ENCODE results near the gene DENND2C.

DNA sequence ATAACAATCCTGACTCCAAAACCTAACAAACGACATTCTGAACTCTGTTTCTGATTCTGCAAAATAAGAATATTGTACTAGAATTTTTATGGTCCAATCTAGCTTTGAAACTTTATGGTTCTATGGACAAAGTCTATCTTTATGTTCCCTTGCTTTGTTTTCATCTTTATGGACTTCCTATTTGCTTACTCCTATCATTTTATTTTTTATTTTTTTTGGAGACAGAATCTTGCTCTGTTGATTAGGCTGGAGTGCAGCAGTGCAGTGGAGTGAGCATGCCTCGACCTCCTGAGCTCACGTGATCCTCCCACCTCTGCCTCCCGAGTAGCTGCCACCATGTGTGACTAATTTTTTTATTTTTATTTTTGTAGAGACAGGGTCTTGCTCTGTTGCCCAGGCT lies 43.1 kb upstream of the DENND2C start:
- no peak for TF ChIP-seq POLR2A (IDR thresholded peaks at IDR 0.05; ENCODE audit: low read length)
- no peak for TF ChIP-seq GATA1 (IDR thresholded peaks at IDR 0.05; ENCODE audit: low read depth, low read length)

All from erythroblast (primary cell).